Measurements from ENCODE around the gene TMEM258. TPM values are rescaled to one million over a fixed set of nuclear protein-coding genes. Genes with fewer than 3 reads are reported as not detected.

Gene TMEM258
- total and polyA plus RNA-seq, 9 of the 15 experiments (the other 6 are each of a cell fraction or from before 2014, with no cell fraction given) = 97.2 to 856 (median 231) TPM

GRCh38 chr11:61749591-61750217 is 42.7 kb downstream of the TMEM258 start (continued):
- TF ChIP-seq ATF3 (IDR thresholded peaks at IDR 0.05) (no peak), ATF3 (CRISPR knock-in tag; conservative IDR thresholded peaks at IDR 0.05) (no peak), ARID3A (IDR thresholded peaks at IDR 0.05; ENCODE audit: borderline replicate concordance, low read depth, low read length) (no peak), SMAD2 (IDR thresholded peaks at IDR 0.05; ENCODE audit: low read depth, low read length) (no peak), L3MBTL2 (IDR thresholded peaks at IDR 0.05) (peak; percentile 57), GTF2E2 (tag; IDR thresholded peaks at IDR 0.05) (no peak), CUX1 (CRISPR knock-in tag; IDR thresholded peaks at IDR 0.05) (no peak), ETS2 (tag; IDR thresholded peaks at IDR 0.05; ENCODE audit: borderline replicate concordance, poor library complexity, severe bottlenecking) (no peak), TCF7L2 (IDR thresholded peaks at IDR 0.05; ENCODE audit: low read depth, low read length) (no peak), ZZZ3 (IDR thresholded peaks at IDR 0.05) (no peak), ZNF184 (CRISPR knock-in tag; IDR thresholded peaks at IDR 0.05) (no peak), RBM14 (IDR thresholded peaks at IDR 0.05; ENCODE audit: borderline replicate concordance, insufficient read depth, low read depth, low read length) (no peak), CHD1 (IDR thresholded peaks at IDR 0.05; ENCODE audit: low read length) (no peak), JUND (IDR thresholded peaks at IDR 0.05; ENCODE audit: borderline replicate concordance, low read depth, low read length) (peak; percentile 34; the same call in 1 of the 2 replicates), JUND (tag; IDR thresholded peaks at IDR 0.05; ENCODE audit: borderline replicate concordance, low read depth, low read length) (no peak; the same call in 2 of the 3 replicates)
- TF ChIP-seq, protein P1, sequence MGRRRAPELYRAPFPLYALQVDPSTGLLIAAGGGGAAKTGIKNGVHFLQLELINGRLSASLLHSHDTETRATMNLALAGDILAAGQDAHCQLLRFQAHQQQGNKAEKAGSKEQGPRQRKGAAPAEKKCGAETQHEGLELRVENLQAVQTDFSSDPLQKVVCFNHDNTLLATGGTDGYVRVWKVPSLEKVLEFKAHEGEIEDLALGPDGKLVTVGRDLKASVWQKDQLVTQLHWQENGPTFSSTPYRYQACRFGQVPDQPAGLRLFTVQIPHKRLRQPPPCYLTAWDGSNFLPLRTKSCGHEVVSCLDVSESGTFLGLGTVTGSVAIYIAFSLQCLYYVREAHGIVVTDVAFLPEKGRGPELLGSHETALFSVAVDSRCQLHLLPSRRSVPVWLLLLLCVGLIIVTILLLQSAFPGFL (CRISPR knock-in tag; IDR thresholded peaks at IDR 0.05) = no peak
- TF ChIP-seq, protein P2, sequence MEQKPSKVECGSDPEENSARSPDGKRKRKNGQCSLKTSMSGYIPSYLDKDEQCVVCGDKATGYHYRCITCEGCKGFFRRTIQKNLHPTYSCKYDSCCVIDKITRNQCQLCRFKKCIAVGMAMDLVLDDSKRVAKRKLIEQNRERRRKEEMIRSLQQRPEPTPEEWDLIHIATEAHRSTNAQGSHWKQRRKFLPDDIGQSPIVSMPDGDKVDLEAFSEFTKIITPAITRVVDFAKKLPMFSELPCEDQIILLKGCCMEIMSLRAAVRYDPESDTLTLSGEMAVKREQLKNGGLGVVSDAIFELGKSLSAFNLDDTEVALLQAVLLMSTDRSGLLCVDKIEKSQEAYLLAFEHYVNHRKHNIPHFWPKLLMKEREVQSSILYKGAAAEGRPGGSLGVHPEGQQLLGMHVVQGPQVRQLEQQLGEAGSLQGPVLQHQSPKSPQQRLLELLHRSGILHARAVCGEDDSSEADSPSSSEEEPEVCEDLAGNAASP (IDR thresholded peaks at IDR 0.05) = no peak

Measured in K562 (cell line).